ENCODE measurements around the gene SPATA2.

DNA sequence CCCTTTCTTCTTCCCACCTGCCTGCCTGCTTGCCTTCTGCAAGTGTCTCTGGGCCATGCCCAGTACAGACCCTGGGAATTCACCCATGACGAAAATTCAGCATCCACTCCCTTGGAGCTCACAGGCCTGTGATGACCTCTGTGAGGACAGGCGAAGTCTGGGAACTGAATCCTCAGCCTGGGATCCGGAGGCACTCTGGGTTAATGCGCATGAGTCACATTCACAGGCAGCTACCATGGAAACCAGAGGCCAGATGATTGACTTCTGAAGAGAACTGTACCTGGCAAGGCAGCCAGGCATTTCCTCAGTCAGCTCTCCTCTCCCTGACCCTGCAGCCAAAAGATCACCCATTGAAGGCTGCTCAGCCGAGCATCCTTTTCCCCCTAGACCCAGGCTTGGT lies 61.7 kb downstream of the SPATA2 start:
- TF ChIP-seq, protein P1, sequence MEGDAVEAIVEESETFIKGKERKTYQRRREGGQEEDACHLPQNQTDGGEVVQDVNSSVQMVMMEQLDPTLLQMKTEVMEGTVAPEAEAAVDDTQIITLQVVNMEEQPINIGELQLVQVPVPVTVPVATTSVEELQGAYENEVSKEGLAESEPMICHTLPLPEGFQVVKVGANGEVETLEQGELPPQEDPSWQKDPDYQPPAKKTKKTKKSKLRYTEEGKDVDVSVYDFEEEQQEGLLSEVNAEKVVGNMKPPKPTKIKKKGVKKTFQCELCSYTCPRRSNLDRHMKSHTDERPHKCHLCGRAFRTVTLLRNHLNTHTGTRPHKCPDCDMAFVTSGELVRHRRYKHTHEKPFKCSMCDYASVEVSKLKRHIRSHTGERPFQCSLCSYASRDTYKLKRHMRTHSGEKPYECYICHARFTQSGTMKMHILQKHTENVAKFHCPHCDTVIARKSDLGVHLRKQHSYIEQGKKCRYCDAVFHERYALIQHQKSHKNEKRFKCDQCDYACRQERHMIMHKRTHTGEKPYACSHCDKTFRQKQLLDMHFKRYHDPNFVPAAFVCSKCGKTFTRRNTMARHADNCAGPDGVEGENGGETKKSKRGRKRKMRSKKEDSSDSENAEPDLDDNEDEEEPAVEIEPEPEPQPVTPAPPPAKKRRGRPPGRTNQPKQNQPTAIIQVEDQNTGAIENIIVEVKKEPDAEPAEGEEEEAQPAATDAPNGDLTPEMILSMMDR (IDR thresholded peaks at IDR 0.05; ENCODE audit: extremely low read depth in 1 of 2, insufficient read depth in 1 of 2, low read depth in 1 of 2, low read length in 2 of 2) = no peak
- TF ChIP-seq POLR2A (IDR thresholded peaks at IDR 0.05; ENCODE audit: low read depth, low read length) = no peak
- no peak for TF ChIP-seq EZH2 (IDR thresholded peaks at IDR 0.05; ENCODE audit: borderline replicate concordance, low read depth, low read length, severe bottlenecking)
- TF ChIP-seq, protein P2, sequence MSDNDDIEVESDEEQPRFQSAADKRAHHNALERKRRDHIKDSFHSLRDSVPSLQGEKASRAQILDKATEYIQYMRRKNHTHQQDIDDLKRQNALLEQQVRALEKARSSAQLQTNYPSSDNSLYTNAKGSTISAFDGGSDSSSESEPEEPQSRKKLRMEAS (IDR thresholded peaks at IDR 0.05; ENCODE audit: insufficient read depth, insufficient read length) = no peak
- no peak for TF ChIP-seq POLR2AphosphoS5 (IDR thresholded peaks at IDR 0.05; ENCODE audit: insufficient read depth, low read depth, low read length)
- no peak for TF ChIP-seq GATA2 (IDR thresholded peaks at IDR 0.05; ENCODE audit: insufficient read depth, insufficient read length, low read depth, low read length)
- no peak for TF ChIP-seq MYC (IDR thresholded peaks at IDR 0.05; ENCODE audit: low read depth, low read length)
- TF ChIP-seq FOS (IDR thresholded peaks at IDR 0.05; ENCODE audit: borderline replicate concordance, insufficient read depth, low read length) = peak; percentile 47

Data from endothelial cell of umbilical vein (primary cell).